ENCODE results near the gene CATSPER3.

The CATSPER3 gene

GRCh38 chr5:135030123-135030955 is 62.6 kb downstream of the CATSPER3 start:
- DNase-seq (ENCODE audit: low read depth) = no peak

GRCh38 chr5:135030956-135031812 is 63.5 kb downstream of the CATSPER3 start:
- no peak for DNase-seq (ENCODE audit: low read depth)

GRCh38 chr5:135031813-135032694 is 64.3 kb downstream of the CATSPER3 start:
- DNase-seq (ENCODE audit: low read depth) = no peak

GRCh38 chr5:135032695-135032998 is 64.9 kb downstream of the CATSPER3 start:
- DNase-seq (ENCODE audit: low read depth) = no peak

- peak; percentile 20 for DNase-seq (ENCODE audit: low read depth)
Measured at GRCh38 chr5:135032999-135033861, 65.5 kb downstream of the CATSPER3 start.

GRCh38 chr5:135033901-135034235 is 66.2 kb downstream of the CATSPER3 start, which contains the start of gene PITX1:
Gene PITX1 (minus strand): TSS chr5:135034228. CDS start chr5:135033881, 347 bp downstream.
- DNase-seq (ENCODE audit: low read depth) = no peak

- no peak for DNase-seq (ENCODE audit: low read depth)
Measured at GRCh38 chr5:135034236-135034962, 66.7 kb downstream of the CATSPER3 start.

- DNase-seq (ENCODE audit: low read depth) = no peak
Measured at GRCh38 chr5:135034963-135035677, 67.4 kb downstream of the CATSPER3 start.

- no peak for DNase-seq (ENCODE audit: low read depth)
Measured at GRCh38 chr5:135035678-135036030, 67.9 kb downstream of the CATSPER3 start.

GRCh38 chr5:135036405-135036804 is 68.7 kb downstream of the CATSPER3 start:
- no peak for DNase-seq (ENCODE audit: low read depth)

GRCh38 chr5:135037519-135038204 is 70.0 kb downstream of the CATSPER3 start:
- DNase-seq (ENCODE audit: low read depth) = no peak

GRCh38 chr5:135038205-135038812 is 70.6 kb downstream of the CATSPER3 start:
- no peak for DNase-seq (ENCODE audit: low read depth)

GRCh38 chr5:135038813-135039270 is 71.1 kb downstream of the CATSPER3 start:
- no peak for DNase-seq (ENCODE audit: low read depth)

- DNase-seq (ENCODE audit: low read depth) = no peak
Measured at GRCh38 chr5:135039271-135040033, 71.7 kb downstream of the CATSPER3 start.

GRCh38 chr5:135040034-135040332 is 72.3 kb downstream of the CATSPER3 start:
- DNase-seq (ENCODE audit: low read depth) = no peak

- DNase-seq (ENCODE audit: low read depth) = no peak
Measured at GRCh38 chr5:135040333-135041144, 72.8 kb downstream of the CATSPER3 start.

- DNase-seq (ENCODE audit: low read depth) = no peak
Measured at GRCh38 chr5:135041145-135041587, 73.5 kb downstream of the CATSPER3 start.

Measured in GM04503 (cell line).